GM23338 (cell line): Measurements from ENCODE around the gene MTRR.

ENCODE experiments used
- CREB1 ChIP-seq: fragments of 250-450 bp; sonication (Bioruptor Pico); IDR thresholded peaks from 2 replicates; pipeline ENCODE4 v1.5.0; 2020; ENCODE audit warnings: low read depth, mild to moderate bottlenecking, moderate library complexity
- CTCF ChIP-seq, 2 experiments: fragments of 200-600 bp in 1 of 2; sonication (generic) in 1 of 2; conservative IDR thresholded peaks; 2 replicates each; pipeline versions ENCODE4 v1.5.1 to v1.6.1; 2016 to 2017; ENCODE audit warnings: antibody characterized with exemption in 2 of 2, low read depth in 2 of 2, mild to moderate bottlenecking in 2 of 2, moderate library complexity in 1 of 2
- EZH2 ChIP-seq: fragments of 200-600 bp; sonication (generic); IDR thresholded peaks from one replicate; pipeline ENCODE4 v1.8.0; 2017; ENCODE audit warnings: antibody characterized with exemption, mild to moderate bottlenecking, low read depth; ENCODE audit not compliant: unreplicated experiment
- EZH2phosphoT487 ChIP-seq: fragments of 200-600 bp; sonication (generic); IDR thresholded peaks from one replicate; pipeline ENCODE4 v1.8.1; 2018; ENCODE audit warnings: antibody characterized with exemption; ENCODE audit not compliant: unreplicated experiment
- NANOG ChIP-seq: IDR thresholded peaks from 2 replicates; pipeline ENCODE4 v1.6.1; 2016; ENCODE audit warnings: antibody characterized with exemption, borderline replicate concordance
- POLR2AphosphoS5 ChIP-seq: IDR thresholded peaks from 2 replicates; pipeline ENCODE4 v1.6.1; 2016; ENCODE audit warnings: antibody characterized with exemption, low read depth
- ZNF331 ChIP-seq: fragments of 250-450 bp; sonication (Bioruptor Pico); IDR thresholded peaks from 2 replicates; pipeline ENCODE4 v1.5.0; 2020; ENCODE audit warnings: low read depth, mild to moderate bottlenecking, moderate library complexity
- TF ChIP-seq, protein P1 (sequence below): IDR thresholded peaks from one replicate; pipeline ENCODE4 v1.6.1; 2018; ENCODE audit warnings: antibody characterized with exemption; ENCODE audit not compliant: unreplicated experiment

GRCh38 chr5:7822449-7822848 lies 46.5 kb upstream of the MTRR start:
- no peak for TF ChIP-seq CTCF (conservative IDR thresholded peaks at IDR 0.05; ENCODE audit: low read depth in 2 of 2)
- no peak for TF ChIP-seq EZH2
- TF ChIP-seq POLR2AphosphoS5: no peak
- TF ChIP-seq, protein P1, sequence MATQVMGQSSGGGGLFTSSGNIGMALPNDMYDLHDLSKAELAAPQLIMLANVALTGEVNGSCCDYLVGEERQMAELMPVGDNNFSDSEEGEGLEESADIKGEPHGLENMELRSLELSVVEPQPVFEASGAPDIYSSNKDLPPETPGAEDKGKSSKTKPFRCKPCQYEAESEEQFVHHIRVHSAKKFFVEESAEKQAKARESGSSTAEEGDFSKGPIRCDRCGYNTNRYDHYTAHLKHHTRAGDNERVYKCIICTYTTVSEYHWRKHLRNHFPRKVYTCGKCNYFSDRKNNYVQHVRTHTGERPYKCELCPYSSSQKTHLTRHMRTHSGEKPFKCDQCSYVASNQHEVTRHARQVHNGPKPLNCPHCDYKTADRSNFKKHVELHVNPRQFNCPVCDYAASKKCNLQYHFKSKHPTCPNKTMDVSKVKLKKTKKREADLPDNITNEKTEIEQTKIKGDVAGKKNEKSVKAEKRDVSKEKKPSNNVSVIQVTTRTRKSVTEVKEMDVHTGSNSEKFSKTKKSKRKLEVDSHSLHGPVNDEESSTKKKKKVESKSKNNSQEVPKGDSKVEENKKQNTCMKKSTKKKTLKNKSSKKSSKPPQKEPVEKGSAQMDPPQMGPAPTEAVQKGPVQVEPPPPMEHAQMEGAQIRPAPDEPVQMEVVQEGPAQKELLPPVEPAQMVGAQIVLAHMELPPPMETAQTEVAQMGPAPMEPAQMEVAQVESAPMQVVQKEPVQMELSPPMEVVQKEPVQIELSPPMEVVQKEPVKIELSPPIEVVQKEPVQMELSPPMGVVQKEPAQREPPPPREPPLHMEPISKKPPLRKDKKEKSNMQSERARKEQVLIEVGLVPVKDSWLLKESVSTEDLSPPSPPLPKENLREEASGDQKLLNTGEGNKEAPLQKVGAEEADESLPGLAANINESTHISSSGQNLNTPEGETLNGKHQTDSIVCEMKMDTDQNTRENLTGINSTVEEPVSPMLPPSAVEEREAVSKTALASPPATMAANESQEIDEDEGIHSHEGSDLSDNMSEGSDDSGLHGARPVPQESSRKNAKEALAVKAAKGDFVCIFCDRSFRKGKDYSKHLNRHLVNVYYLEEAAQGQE: no peak
- TF ChIP-seq CREB1 (CRISPR knock-in tag): no peak
- TF ChIP-seq EZH2phosphoT487: no peak
- no peak for TF ChIP-seq NANOG
- TF ChIP-seq ZNF331 (CRISPR knock-in tag): no peak
